Activated naive CD8-positive, alpha-beta T cell treated with anti-CD3 and anti-CD28 coated beads, Interleukin-2, amount 10 ng/mL, durations not matched to agents 7 days and 5 days (primary cell): Measurements from ENCODE around the gene NCAPH2. TPM values are rescaled to one million over a fixed set of nuclear protein-coding genes. Genes with fewer than 3 reads are reported as not detected.
A peak's percentile ranks its signal among the peaks of the same experiment; 100 is the strongest.
"Not testable (repeated sequence)": the region's sequence is repeated elsewhere in the genome, so short reads cannot be mapped to it uniquely, and the experiment has no call there.

Experiments used
- ATAC-seq: fragments of 150-1000 bp; cut with Tn5 transposase; one replicate; pipeline ENCODE4 v1.10.0; 2021; ENCODE audit warnings: low read depth, moderate library complexity
- POLR2A ChIA-PET: fragments of 350-600 bp; sonication (Branson Sonifier 250); formaldehyde crosslinking; loops from one replicate; lab custom pipeline; 2021; ENCODE audit warnings: antibody characterized with exemption; lab: Charles Lee
- DNase-seq: peaks from one replicate; pipeline ENCODE4 v3.0.0; 2021
- H3K27ac Mint-ChIP-seq: one replicate; pipeline ENCODE4 v1.8.0; 2022; ENCODE audit warnings: mild to moderate bottlenecking, mixed read lengths
- H3K27me3 Mint-ChIP-seq: one replicate; pipeline ENCODE4 v1.8.0; 2022; ENCODE audit warnings: mild to moderate bottlenecking, moderate library complexity, mixed read lengths
- H3K36me3 Mint-ChIP-seq: one replicate; pipeline ENCODE4 v1.8.0; 2021; ENCODE audit warnings: mild to moderate bottlenecking, mixed read lengths
- H3K4me1 Mint-ChIP-seq: one replicate; pipeline ENCODE4 v1.8.0; 2021; ENCODE audit warnings: mixed read lengths
- H3K4me3 Mint-ChIP-seq: one replicate; pipeline ENCODE4 v1.8.0; 2022; ENCODE audit warnings: mild to moderate bottlenecking, moderate library complexity, mixed read lengths
- H3K9me3 Mint-ChIP-seq: one replicate; pipeline ENCODE4 v1.8.0; 2021; ENCODE audit warnings: mixed read lengths
- total RNA-seq, 2 experiments: library from RNA; stranded (reverse); gene quantifications; one replicate each; pipeline ENCODE4 v1.2.3, GENCODE V29; 2021

NCAPH2 gene
- total RNA-seq, 2 experiments from 2014 or later = 126 TPM

- H3K27me3 Mint-ChIP-seq, H3K9me3 Mint-ChIP-seq, ATAC-seq, H3K27ac Mint-ChIP-seq, DNase-seq, H3K4me3 Mint-ChIP-seq, POLR2A ChIA-PET: not testable (repeated sequence)
- peaks cover 16% of the 10 kb centered on the region for H3K36me3 Mint-ChIP-seq
- H3K4me1 Mint-ChIP-seq = peaks cover 12% of the 10 kb centered on the region
Measured at GRCh38 chr22:50520184-50520583, 12.2 kb downstream of the NCAPH2 start.

GRCh38 chr22:50520826-50521453, 12.9 kb downstream of the NCAPH2 start:
- Mint-ChIP-seq H3K36me3 (peaks cover 14% of the 10 kb centered on the region), H3K4me1 (peaks cover 9% of the 10 kb centered on the region), H3K27ac (no peak overlapping the region), H3K4me3 (no peak overlapping the region), H3K9me3 (no peaks in the 10 kb centered on the region), H3K27me3 (no peaks in the 10 kb centered on the region)
- ATAC-seq (no peak), DNase-seq (no peak)
- POLR2A ChIA-PET = interaction anchor here (5.4 kb wide), 1 partner anchor 11 kb away, joined by 175 read pairs; the partner anchor contains the start of genes LMF2 and NCAPH2

- Mint-ChIP-seq H3K36me3 (peaks cover 14% of the 10 kb centered on the region), H3K4me1 (peaks cover 8% of the 10 kb centered on the region), H3K27ac (no peak overlapping the region), H3K27me3 (no peaks in the 10 kb centered on the region), H3K9me3 (no peaks in the 10 kb centered on the region), H3K4me3 (no peak overlapping the region)
- POLR2A ChIA-PET = interaction anchor here (1.4 to 5.4 kb wide), 2 partner anchors 12 to 27 kb away, joined by 7 to 175 read pairs; partner anchors contain the start of genes LMF2 and NCAPH2
- ATAC-seq (no peak), DNase-seq (no peak)
Measured at GRCh38 chr22:50521710-50522109, 13.7 kb downstream of the NCAPH2 start.

GRCh38 chr22:50522208-50522805, 14.3 kb downstream of the NCAPH2 start:
- POLR2A ChIA-PET = interaction anchor here (0.6 to 5.4 kb wide), 4 partner anchors 8 to 52 kb away, joined by 3 to 175 read pairs (median 6); partner anchors contain the start of genes LMF2 and NCAPH2
- Mint-ChIP-seq H3K9me3 (no peaks in the 10 kb centered on the region), H3K27me3 (no peaks in the 10 kb centered on the region), H3K4me1 (peaks cover 14% of the 10 kb centered on the region), H3K27ac (no peak overlapping the region), H3K4me3 (no peak overlapping the region), H3K36me3 (peaks cover 14% of the 10 kb centered on the region)
- ATAC-seq (no peak), DNase-seq (no peak)

DNA sequence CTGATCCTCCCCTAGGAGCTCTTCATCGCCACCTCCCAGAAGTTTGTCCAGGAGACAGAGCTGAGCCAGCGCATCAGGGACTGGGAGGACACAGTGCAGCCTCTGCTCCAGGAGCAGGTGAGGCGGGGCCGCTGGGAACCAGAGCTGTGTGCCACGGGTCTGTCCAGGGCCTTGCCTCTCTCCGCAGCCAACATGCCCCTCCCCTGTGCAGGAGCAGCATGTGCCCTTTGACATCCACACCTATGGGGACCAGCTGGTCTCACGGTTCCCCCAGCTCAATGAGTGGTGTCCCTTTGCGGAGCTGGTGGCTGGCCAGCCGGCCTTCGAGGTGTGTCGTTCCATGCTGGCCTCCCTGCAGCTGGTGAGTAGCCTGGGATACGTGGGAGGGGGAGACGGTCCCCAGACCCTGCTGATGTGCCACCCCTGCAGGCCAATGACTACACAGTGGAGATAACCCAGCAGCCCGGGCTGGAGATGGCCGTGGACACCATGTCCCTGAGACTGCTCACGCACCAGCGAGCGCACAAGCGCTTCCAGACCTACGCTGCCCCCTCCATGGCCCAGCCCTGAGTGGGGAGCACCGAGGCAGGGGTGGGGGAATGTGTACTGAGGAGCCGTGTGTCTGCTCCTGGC, 14.9 kb downstream of the NCAPH2 start:
- no peak for ATAC-seq
- peak; percentile 31 for DNase-seq
- H3K36me3 Mint-ChIP-seq = peaks cover 17% of the 10 kb centered on the region
- no peak overlapping the region for H3K27ac Mint-ChIP-seq
- H3K4me3 Mint-ChIP-seq = no peak overlapping the region
- H3K27me3 Mint-ChIP-seq = no peaks in the 10 kb centered on the region
- POLR2A ChIA-PET = interaction anchor here (0.6 to 5.4 kb wide), 4 partner anchors 9 to 53 kb away, joined by 3 to 175 read pairs (median 6); partner anchors contain the start of genes LMF2 and NCAPH2
- peaks cover 21% of the 10 kb centered on the region for H3K4me1 Mint-ChIP-seq
- no peaks in the 10 kb centered on the region for H3K9me3 Mint-ChIP-seq

DNA sequence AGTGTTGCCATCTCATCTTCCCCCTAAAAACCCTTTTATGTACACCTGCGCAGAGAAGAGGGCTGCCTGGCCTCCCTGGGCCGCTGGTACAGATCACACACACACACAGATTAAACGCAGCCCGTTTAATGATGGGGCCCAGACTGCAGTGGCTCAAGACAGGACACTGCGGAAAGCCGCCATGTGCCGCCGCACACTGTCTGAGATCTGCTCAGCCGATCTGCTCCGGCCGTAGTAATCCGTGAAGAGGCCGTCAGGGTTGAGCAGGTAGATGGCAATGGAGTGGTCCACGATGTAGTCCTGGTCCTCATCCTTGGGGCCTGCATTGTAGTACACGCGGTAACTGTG, 15.4 kb downstream of the NCAPH2 start:
- POLR2A ChIA-PET = interaction anchor here (1.6 to 5.4 kb wide), 2 partner anchors 9 to 13 kb away, joined by 5 to 175 read pairs; partner anchors contain the start of genes LMF2 and NCAPH2
- no peaks in the 10 kb centered on the region for H3K9me3 Mint-ChIP-seq
- H3K27ac Mint-ChIP-seq = no peak overlapping the region

DNA sequence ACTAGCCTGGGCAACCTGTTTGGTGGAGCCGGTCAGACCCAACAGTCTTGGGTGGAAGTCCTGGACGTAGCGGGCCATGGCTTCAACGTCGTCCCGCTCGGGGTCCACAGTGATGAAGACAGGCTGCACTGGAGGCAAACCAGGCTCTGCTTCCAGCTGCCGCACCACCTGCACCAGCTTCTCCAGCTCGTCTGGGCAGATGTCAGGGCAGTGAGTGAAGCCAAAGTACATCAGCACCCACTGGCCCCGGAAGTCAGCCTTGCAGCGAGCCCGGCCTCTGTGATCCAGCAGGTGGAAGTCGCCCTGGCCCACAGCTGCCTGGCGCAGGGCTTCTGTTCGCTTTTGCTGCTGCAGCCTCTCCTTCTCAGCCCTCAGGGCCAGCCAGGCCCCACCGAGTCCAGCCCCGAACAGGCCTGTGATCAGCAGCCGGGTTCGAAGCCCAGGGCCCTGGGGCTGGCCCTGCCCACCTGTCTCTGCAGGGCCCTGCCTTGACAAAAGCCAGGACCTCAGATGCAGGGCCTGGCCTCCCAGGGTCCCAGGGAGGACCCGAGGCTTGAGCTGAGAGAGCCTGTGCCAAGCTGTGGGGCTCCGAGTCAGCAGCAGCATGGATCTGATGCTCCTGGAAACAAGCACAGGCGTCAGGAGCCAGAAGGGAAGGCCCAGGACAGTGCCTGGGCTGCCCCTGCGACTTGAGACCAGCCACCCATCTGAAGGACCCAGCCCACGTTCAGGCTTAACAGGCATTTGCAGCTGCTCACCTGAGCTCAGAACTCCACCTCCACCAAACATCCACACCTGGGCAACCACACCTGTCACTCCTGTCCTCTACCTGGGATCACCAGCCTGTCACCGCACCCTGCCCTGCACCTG, 16.0 kb downstream of the NCAPH2 start:
- POLR2A ChIA-PET = interaction anchor here (0.8 to 13.0 kb wide), 16 partner anchors 9 to 273 kb away, joined by 3 to 300 read pairs (median 23); partner anchors contain the start of genes CHKB, CPT1B, HDAC10 and KLHDC7B
- Mint-ChIP-seq H3K36me3 (peaks cover 26% of the 10 kb centered on the region), H3K4me3 (peak overlapping the region; percentile 96), H3K27ac (peak overlapping the region; percentile 95), H3K4me1 (peaks cover 30% of the 10 kb centered on the region), H3K9me3 (no peaks in the 10 kb centered on the region), H3K27me3 (no peaks in the 10 kb centered on the region)
- DNase-seq (peak; percentile 35), ATAC-seq (no peak)

More for the DNA sequence above, 15.4 kb downstream of the NCAPH2 start:
- DNase-seq = no peak
- no peaks in the 10 kb centered on the region for H3K27me3 Mint-ChIP-seq
- no peak for ATAC-seq
- peak overlapping the region; percentile 10 for H3K4me3 Mint-ChIP-seq
- peaks cover 22% of the 10 kb centered on the region for H3K36me3 Mint-ChIP-seq
- H3K4me1 Mint-ChIP-seq = peaks cover 26% of the 10 kb centered on the region

GRCh38 chr22:50524676-50525103, 16.7 kb downstream of the NCAPH2 start:
- Mint-ChIP-seq H3K36me3 (peaks cover 22% of the 10 kb centered on the region), H3K27me3 (no peaks in the 10 kb centered on the region), H3K9me3 (no peaks in the 10 kb centered on the region), H3K4me3 (peak overlapping the region; percentile 96), H3K27ac (peak overlapping the region; percentile 95), H3K4me1 (peaks cover 30% of the 10 kb centered on the region)
- POLR2A ChIA-PET = interaction anchor here (0.8 to 13.0 kb wide), 23 partner anchors 10 to 316 kb away, joined by 3 to 300 read pairs (median 7); partner anchors contain the start of genes ADM2, CHKB, CPT1B and HDAC10
- ATAC-seq = no peak
- no peak for DNase-seq

- H3K36me3 Mint-ChIP-seq = peaks cover 22% of the 10 kb centered on the region
- DNase-seq (peak; percentile 99), ATAC-seq (peak; percentile 57)
- H3K9me3 Mint-ChIP-seq = no peaks in the 10 kb centered on the region
- H3K4me3 Mint-ChIP-seq = peak within 1 kb of the TSS; percentile 96
- H3K4me1 Mint-ChIP-seq = peaks cover 30% of the 10 kb centered on the region
- no peaks in the 10 kb centered on the region for H3K27me3 Mint-ChIP-seq
- POLR2A ChIA-PET = interaction anchor here (0.7 to 13.0 kb wide), 39 partner anchors 8 to 711 kb away, joined by 3 to 300 read pairs (median 6); partner anchors contain the start of genes ADM2, ARSA, CHKB and CPT1B
- peak within 1 kb of the TSS; percentile 95 for H3K27ac Mint-ChIP-seq
Measured at GRCh38 chr22:50525104-50525857, 17.3 kb downstream of the NCAPH2 start, which contains the start of gene SCO2. SCO2 (minus strand) TSS chr22:50525598; CDS start chr22:50524411, 1,187 bp downstream.

DNA sequence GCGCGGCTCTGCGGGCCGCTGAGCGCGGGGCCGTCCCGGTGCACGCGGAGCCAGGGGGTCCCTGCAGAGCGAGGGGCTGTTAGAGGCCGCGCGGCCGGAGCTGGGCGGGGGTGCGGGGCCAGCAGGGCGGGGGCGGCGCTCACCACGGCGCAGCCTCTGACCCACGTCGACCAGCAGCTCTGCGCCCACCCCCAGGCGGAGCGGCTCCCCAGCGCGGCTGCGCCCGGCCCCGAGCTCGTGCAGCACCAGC, 17.8 kb downstream of the NCAPH2 start:
- Mint-ChIP-seq H3K4me3 (peak overlapping the region; percentile 96), H3K36me3 (peaks cover 22% of the 10 kb centered on the region)

GRCh38 chr22:50526108-50526833, 18.2 kb downstream of the NCAPH2 start:
- Mint-ChIP-seq H3K4me1 (peaks cover 30% of the 10 kb centered on the region), H3K4me3 (peak overlapping the region; percentile 84), H3K9me3 (no peaks in the 10 kb centered on the region), H3K27ac (peak overlapping the region; percentile 94), H3K27me3 (no peaks in the 10 kb centered on the region), H3K36me3 (peaks cover 21% of the 10 kb centered on the region)
- ATAC-seq (peak; percentile 40), DNase-seq (peak; percentile 91)
- POLR2A ChIA-PET = interaction anchor here (0.7 to 13.0 kb wide), 35 partner anchors 9 to 712 kb away, joined by 3 to 300 read pairs (median 7); partner anchors contain the start of genes ARSA, CHKB, CPT1B and HDAC10

More for the DNA sequence above, 17.8 kb downstream of the NCAPH2 start:
- POLR2A ChIA-PET = interaction anchor here (0.7 to 13.0 kb wide), 37 partner anchors 8 to 711 kb away, joined by 3 to 300 read pairs (median 6); partner anchors contain the start of genes ADM2, ARSA, CHKB and CPT1B
- ATAC-seq (no peak), DNase-seq (no peak)
- no peaks in the 10 kb centered on the region for H3K9me3 Mint-ChIP-seq
- peak overlapping the region; percentile 95 for H3K27ac Mint-ChIP-seq
- H3K27me3 Mint-ChIP-seq = no peaks in the 10 kb centered on the region
- H3K4me1 Mint-ChIP-seq = peaks cover 30% of the 10 kb centered on the region
